Measurements from ENCODE around the gene SNRPD1. TPM values are rescaled to one million over a fixed set of nuclear protein-coding genes. Genes with fewer than 3 reads are reported as not detected.
A peak's percentile ranks its signal among the peaks of the same experiment; 100 is the strongest.

Gene SNRPD1
- total and polyA plus RNA-seq, 7 donors = 17.7 to 46.8 (median 33.3) TPM

GRCh38 chr18:21656402-21656801, 44.3 kb downstream of the SNRPD1 start:
- no peak for ATAC-seq
- DNase-seq = no peak
- Histone ChIP-seq H3K4me1 (no peaks in the 10 kb centered on the region), H3K36me3 (ENCODE audit: insufficient read depth in 1 of 2, low read depth in 1 of 2) (peaks cover 0 to 74% of the 10 kb centered on the region in 2 donors), H3K27me3 (ENCODE audit: insufficient read depth in 3 of 3, low read length in 2 of 3) (no peaks in the 10 kb centered on the region), H3K9me3 (no peaks in the 10 kb centered on the region), H3K4me3 (no peak overlapping the region), H3K27ac (no peak overlapping the region)
- TF ChIP-seq CTCF (IDR thresholded peaks at IDR 0.05) = no peak
- intact Hi-C loops (cut with DNase I) = no loop called here

- WGBS, 3 donors = 93 to 96% (median 94%) methylated on average over 2 of the region's 2 CpGs
- Histone ChIP-seq H3K27ac (no peak overlapping the region), H3K27me3 (ENCODE audit: insufficient read depth in 3 of 3, low read length in 2 of 3) (no peaks in the 10 kb centered on the region), H3K36me3 (ENCODE audit: insufficient read depth in 1 of 2, low read depth in 1 of 2) (peaks cover 0 to 79% of the 10 kb centered on the region in 2 donors), H3K4me1 (no peaks in the 10 kb centered on the region), H3K4me3 (no peak overlapping the region), H3K9me3 (no peaks in the 10 kb centered on the region)
- ATAC-seq = no peak
- no peak for TF ChIP-seq CTCF (IDR thresholded peaks at IDR 0.05)
- intact Hi-C loops (cut with DNase I) = no loop called here
- DNase-seq = no peak
Observed at GRCh38 chr18:21660078-21660477, 48.0 kb downstream of the SNRPD1 start.

- no peak overlapping the region for H3K27ac ChIP-seq
- no peaks in the 10 kb centered on the region for H3K4me1 ChIP-seq
- H3K9me3 ChIP-seq = no peaks in the 10 kb centered on the region
- TF ChIP-seq CTCF (IDR thresholded peaks at IDR 0.05) = no peak
- peaks cover 0 to 54% of the 10 kb centered on the region in 2 donors for H3K36me3 ChIP-seq (ENCODE audit: insufficient read depth in 1 of 2, low read depth in 1 of 2)
- H3K27me3 ChIP-seq (ENCODE audit: insufficient read depth in 3 of 3, low read length in 2 of 3) = no peaks in the 10 kb centered on the region
- 93 to 97% (median 95%) methylated on average over 9 of the region's 9 CpGs for WGBS, 3 donors
- DNase-seq = no peak
- intact Hi-C loops (cut with DNase I) = no loop called here
- H3K4me3 ChIP-seq = no peak overlapping the region
- ATAC-seq = no peak
Observed at GRCh38 chr18:21662581-21662980, 50.5 kb downstream of the SNRPD1 start.

GRCh38 chr18:21663578-21663977, 51.5 kb downstream of the SNRPD1 start:
- TF ChIP-seq CTCF (IDR thresholded peaks at IDR 0.05) = no peak
- H3K4me1 ChIP-seq = no peaks in the 10 kb centered on the region
- no peaks in the 10 kb centered on the region for H3K9me3 ChIP-seq
- peaks cover 0 to 44% of the 10 kb centered on the region in 2 donors for H3K36me3 ChIP-seq (ENCODE audit: insufficient read depth in 1 of 2, low read depth in 1 of 2)
- no peak overlapping the region for H3K4me3 ChIP-seq
- 72 to 82% (median 77%) methylated on average over 7 of the region's 7 CpGs for WGBS, 3 donors
- peak; percentile 25 to 69 for DNase-seq
- H3K27ac ChIP-seq = no peak overlapping the region
- intact Hi-C loops (cut with DNase I) = no loop called here
- no peaks in the 10 kb centered on the region for H3K27me3 ChIP-seq (ENCODE audit: insufficient read depth in 3 of 3, low read length in 2 of 3)
- peak in 2 of 4 donors; percentile 38 to 40 for ATAC-seq

- H3K36me3 ChIP-seq (ENCODE audit: insufficient read depth in 1 of 2, low read depth in 1 of 2) = peaks cover 0 to 39% of the 10 kb centered on the region in 2 donors
- no peaks in the 10 kb centered on the region for H3K9me3 ChIP-seq
- no peaks in the 10 kb centered on the region for H3K4me1 ChIP-seq
- no peaks in the 10 kb centered on the region for H3K27me3 ChIP-seq (ENCODE audit: insufficient read depth in 3 of 3, low read length in 2 of 3)
- ATAC-seq = no peak
- no peak overlapping the region for H3K27ac ChIP-seq
- TF ChIP-seq CTCF (IDR thresholded peaks at IDR 0.05) = no peak
- no peak overlapping the region for H3K4me3 ChIP-seq
- intact Hi-C loops (cut with DNase I) = no loop called here
- WGBS, 3 donors = 84 to 90% (median 87%) methylated on average over 2 of the region's 2 CpGs
- DNase-seq = no peak
Observed at GRCh38 chr18:21664069-21664468, 52.0 kb downstream of the SNRPD1 start.

Measured in psoas muscle (tissue), 8 donors.